H4 (cell line): ENCODE results near the gene ISYNA1. TPM values are rescaled to one million over a fixed set of nuclear protein-coding genes. Genes with fewer than 3 reads are reported as not detected.
"Not testable (repeated sequence)": the region's sequence is repeated elsewhere in the genome, so short reads cannot be mapped to it uniquely, and the experiment has no call there.

Experiments
- DNase-seq: peaks from one replicate; pipeline ENCODE4 v3.0.0-alpha.2; 2015; ENCODE audit warnings: low spot score
- total RNA-seq: library from RNA; depleted of rRNA; stranded (reverse); fragments of >200 nt; shearing (Covaris generic); gene quantifications from 2 replicates; pipeline ENCODE4 v1.2.3, GENCODE V29; 2014

The ISYNA1 gene
- total RNA-seq, 1 experiment from 2014 or later: 0.45 TPM

- peak; percentile 63 for DNase-seq
Measured at GRCh38 chr19:18419195-18419698, 18.7 kb downstream of the ISYNA1 start, which contains the start of gene SSBP4. Gene SSBP4 (plus strand): TSS chr19:18419398. CDS start chr19:18419649, 251 bp downstream.

- peak; percentile 48 for DNase-seq
Measured at GRCh38 chr19:18418483-18419194, 19.3 kb downstream of the ISYNA1 start.

GRCh38 chr19:18418029-18418482 lies 19.9 kb downstream of the ISYNA1 start:
- no peak for DNase-seq

- DNase-seq: peak; percentile 86
Measured at GRCh38 chr19:18417250-18418028, 20.5 kb downstream of the ISYNA1 start.

GRCh38 chr19:18416778-18417249 lies 21.1 kb downstream of the ISYNA1 start:
- peak; percentile 93 for DNase-seq

GRCh38 chr19:18415178-18415867 lies 22.6 kb downstream of the ISYNA1 start:
- peak; percentile 86 for DNase-seq

GRCh38 chr19:18414504-18415177 lies 23.3 kb downstream of the ISYNA1 start:
- DNase-seq: peak; percentile 85

GRCh38 chr19:18412610-18413239 lies 25.2 kb downstream of the ISYNA1 start:
- no peak for DNase-seq

GRCh38 chr19:18408053-18408476 lies 29.9 kb downstream of the ISYNA1 start:
- DNase-seq: peak; percentile 51

- DNase-seq: no peak
Measured at GRCh38 chr19:18406749-18407148, 31.2 kb downstream of the ISYNA1 start.

GRCh38 chr19:18405754-18406153 lies 32.2 kb downstream of the ISYNA1 start:
- DNase-seq: not testable (repeated sequence)

- not testable (repeated sequence) for DNase-seq
Measured at GRCh38 chr19:18402455-18403248, 35.3 kb downstream of the ISYNA1 start.

- DNase-seq: peak; percentile 72
Measured at GRCh38 chr19:18401580-18402112, 36.3 kb downstream of the ISYNA1 start.

- peak; percentile 89 for DNase-seq
Measured at GRCh38 chr19:18399008-18399407, 38.9 kb downstream of the ISYNA1 start.

GRCh38 chr19:18397242-18398202 lies 40.4 kb downstream of the ISYNA1 start, which contains the start of gene LRRC25:
Gene LRRC25 (minus strand): TSS chr19:18397622. CDS start chr19:18396963, 659 bp downstream.
- DNase-seq: no peak

GRCh38 chr19:18396471-18397241 lies 41.3 kb downstream of the ISYNA1 start:
- DNase-seq: no peak

GRCh38 chr19:18393836-18394235 lies 44.1 kb downstream of the ISYNA1 start:
- no peak for DNase-seq
